Nephron (organoid): ENCODE data around the gene ARSG.

Source experiments
- H3K27ac Mint-ChIP-seq, 3 experiments: 2 replicates each; pipeline ENCODE4 v1.8.0; 2020; ENCODE audit warnings: mixed read lengths in 3 of 3, mild to moderate bottlenecking in 2 of 3, moderate library complexity in 1 of 3
- H3K27me3 Mint-ChIP-seq: 2 replicates; pipeline ENCODE4 v1.8.0; 2021; ENCODE audit warnings: low read depth, mild to moderate bottlenecking, moderate library complexity, mixed read lengths
- H3K36me3 Mint-ChIP-seq: 2 replicates; pipeline ENCODE4 v1.8.0; 2020; ENCODE audit warnings: low read depth, mixed read lengths
- H3K4me1 Mint-ChIP-seq: 2 replicates; pipeline ENCODE4 v1.8.0; 2020; ENCODE audit warnings: mixed read lengths
- H3K4me3 Mint-ChIP-seq, 3 experiments: 2 replicates each; pipeline ENCODE4 v1.8.0; 2020; ENCODE audit warnings: mild to moderate bottlenecking in 3 of 3, mixed read lengths in 3 of 3, moderate library complexity in 2 of 3
- H3K9me3 Mint-ChIP-seq: 2 replicates; pipeline ENCODE4 v1.8.0; 2020; ENCODE audit warnings: mixed read lengths
- CTCF ChIP-seq, 3 experiments: fragments of 200-600 bp; sonication (generic); IDR thresholded peaks; one replicate each; pipeline ENCODE4 v1.5.0; 2021; ENCODE audit warnings: antibody characterized with exemption in 3 of 3; ENCODE audit not compliant: unreplicated experiment in 3 of 3

The ARSG gene

GRCh38 chr17:68291836-68292688, 767 bp downstream of the ARSG start:
- peak overlapping the region; percentile 79 to 81 (median 81) for H3K4me3 Mint-ChIP-seq
- peaks cover 11% of the 10 kb centered on the region for H3K4me1 Mint-ChIP-seq
- peaks cover 77% of the 10 kb centered on the region for H3K27me3 Mint-ChIP-seq
- H3K9me3 Mint-ChIP-seq: no peaks in the 10 kb centered on the region
- TF ChIP-seq CTCF (IDR thresholded peaks at IDR 0.05; ENCODE audit: unreplicated experiment in 3 of 3): no peak
- no peak overlapping the region for H3K27ac Mint-ChIP-seq
- H3K36me3 Mint-ChIP-seq: no peaks in the 10 kb centered on the region

GRCh38 chr17:68292689-68293040, 1.4 kb downstream of the ARSG start:
- no peak for TF ChIP-seq CTCF (IDR thresholded peaks at IDR 0.05; ENCODE audit: unreplicated experiment in 3 of 3)
- H3K27ac Mint-ChIP-seq: no peak overlapping the region
- peaks cover 11% of the 10 kb centered on the region for H3K4me1 Mint-ChIP-seq
- H3K4me3 Mint-ChIP-seq: peak overlapping the region; percentile 79 to 81 (median 81)
- H3K9me3 Mint-ChIP-seq: no peaks in the 10 kb centered on the region
- H3K36me3 Mint-ChIP-seq: no peaks in the 10 kb centered on the region
- H3K27me3 Mint-ChIP-seq: peaks cover 73% of the 10 kb centered on the region

- Mint-ChIP-seq H3K27me3 (peaks cover 63% of the 10 kb centered on the region), H3K4me3 (peak overlapping the region; percentile 12 to 76 (median 59)), H3K4me1 (peaks cover 11% of the 10 kb centered on the region), H3K36me3 (no peaks in the 10 kb centered on the region), H3K27ac (no peak overlapping the region), H3K9me3 (no peaks in the 10 kb centered on the region)
- TF ChIP-seq CTCF (IDR thresholded peaks at IDR 0.05; ENCODE audit: unreplicated experiment in 3 of 3): no peak
Measured at GRCh38 chr17:68293490-68294195, 2.3 kb downstream of the ARSG start.

GRCh38 chr17:68294196-68294555, 2.9 kb downstream of the ARSG start:
- no peaks in the 10 kb centered on the region for H3K36me3 Mint-ChIP-seq
- peaks cover 58% of the 10 kb centered on the region for H3K27me3 Mint-ChIP-seq
- no peaks in the 10 kb centered on the region for H3K9me3 Mint-ChIP-seq
- H3K4me3 Mint-ChIP-seq: peak overlapping the region; percentile 12 to 76 (median 59)
- H3K4me1 Mint-ChIP-seq: peaks cover 11% of the 10 kb centered on the region
- no peak overlapping the region for H3K27ac Mint-ChIP-seq
- no peak for TF ChIP-seq CTCF (IDR thresholded peaks at IDR 0.05; ENCODE audit: unreplicated experiment in 3 of 3)

GRCh38 chr17:68294617-68295016, 3.3 kb downstream of the ARSG start:
- H3K9me3 Mint-ChIP-seq: no peaks in the 10 kb centered on the region
- H3K27me3 Mint-ChIP-seq: peaks cover 53% of the 10 kb centered on the region
- H3K4me3 Mint-ChIP-seq: no peak overlapping the region
- no peaks in the 10 kb centered on the region for H3K36me3 Mint-ChIP-seq
- H3K4me1 Mint-ChIP-seq: peaks cover 11% of the 10 kb centered on the region
- no peak overlapping the region for H3K27ac Mint-ChIP-seq
- TF ChIP-seq CTCF (IDR thresholded peaks at IDR 0.05; ENCODE audit: unreplicated experiment in 3 of 3): no peak
